Osteocyte (in vitro differentiated cells): ENCODE data around the gene LTB4R. TPM values are rescaled to one million over a fixed set of nuclear protein-coding genes. Genes with fewer than 3 reads are reported as not detected.

Experiments
- DNase-seq: peaks from one replicate; pipeline ENCODE4 v3.0.0; 2021; ENCODE audit warnings: mixed read lengths; ENCODE audit not compliant: unreplicated experiment; ENCODE audit errors: extremely low spot score
- H3K27ac Mint-ChIP-seq: one replicate; pipeline ENCODE4 v1.8.0; 2021; ENCODE audit warnings: mild to moderate bottlenecking, mixed read lengths; ENCODE audit not compliant: unreplicated experiment
- H3K27me3 Mint-ChIP-seq: one replicate; pipeline ENCODE4 v1.8.0; 2021; ENCODE audit warnings: mixed read lengths; ENCODE audit not compliant: unreplicated experiment
- H3K36me3 Mint-ChIP-seq: one replicate; pipeline ENCODE4 v1.8.0; 2021; ENCODE audit warnings: mixed read lengths; ENCODE audit not compliant: unreplicated experiment
- H3K4me1 Mint-ChIP-seq: one replicate; pipeline ENCODE4 v1.8.0; 2021; ENCODE audit warnings: mixed read lengths; ENCODE audit not compliant: unreplicated experiment
- H3K4me3 Mint-ChIP-seq: one replicate; pipeline ENCODE4 v1.8.0; 2021; ENCODE audit warnings: mild to moderate bottlenecking, moderate library complexity, mixed read lengths; ENCODE audit not compliant: unreplicated experiment
- H3K9me3 Mint-ChIP-seq: one replicate; pipeline ENCODE4 v1.8.0; 2021; ENCODE audit warnings: mixed read lengths; ENCODE audit not compliant: unreplicated experiment
- total RNA-seq: library from RNA; stranded (reverse); gene quantifications from 2 replicates; pipeline ENCODE4 v1.2.1, GENCODE V29; 2021
- TF ChIP-seq, protein P1 (sequence below): fragments of 200-600 bp; sonication (generic); IDR thresholded peaks from 2 replicates; pipeline ENCODE4 v1.5.0; 2021; ENCODE audit warnings: antibody characterized with exemption, mild to moderate bottlenecking, moderate library complexity

LTB4R gene
- total RNA-seq, 1 donor from 2014 or later: 11.3 TPM

DNA sequence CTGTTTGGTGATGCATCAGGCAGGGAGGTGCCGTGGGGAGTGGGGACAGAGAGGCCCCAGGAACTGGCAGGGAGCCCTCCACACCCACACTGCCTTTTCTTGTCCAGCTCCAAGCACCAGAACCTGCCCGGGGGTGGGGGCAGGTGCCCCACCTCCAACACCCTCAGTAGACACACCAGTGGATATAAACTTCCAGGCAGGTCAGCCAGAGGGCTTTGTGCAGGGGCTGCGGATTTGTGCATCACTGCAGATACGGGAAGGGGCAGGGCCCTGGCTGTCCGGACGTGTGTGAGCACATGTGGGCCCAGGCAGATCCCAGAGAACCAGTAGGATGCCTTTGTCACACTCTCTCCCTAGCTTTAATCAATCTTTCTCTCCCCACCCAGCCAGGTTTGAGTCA lies 47.0 kb upstream of the LTB4R start:
- no peak overlapping the region for H3K27ac Mint-ChIP-seq
- no peaks in the 10 kb centered on the region for H3K27me3 Mint-ChIP-seq
- H3K4me3 Mint-ChIP-seq: no peak overlapping the region
- no peaks in the 10 kb centered on the region for H3K9me3 Mint-ChIP-seq
- peaks cover 3% of the 10 kb centered on the region for H3K4me1 Mint-ChIP-seq
- TF ChIP-seq, protein P1, sequence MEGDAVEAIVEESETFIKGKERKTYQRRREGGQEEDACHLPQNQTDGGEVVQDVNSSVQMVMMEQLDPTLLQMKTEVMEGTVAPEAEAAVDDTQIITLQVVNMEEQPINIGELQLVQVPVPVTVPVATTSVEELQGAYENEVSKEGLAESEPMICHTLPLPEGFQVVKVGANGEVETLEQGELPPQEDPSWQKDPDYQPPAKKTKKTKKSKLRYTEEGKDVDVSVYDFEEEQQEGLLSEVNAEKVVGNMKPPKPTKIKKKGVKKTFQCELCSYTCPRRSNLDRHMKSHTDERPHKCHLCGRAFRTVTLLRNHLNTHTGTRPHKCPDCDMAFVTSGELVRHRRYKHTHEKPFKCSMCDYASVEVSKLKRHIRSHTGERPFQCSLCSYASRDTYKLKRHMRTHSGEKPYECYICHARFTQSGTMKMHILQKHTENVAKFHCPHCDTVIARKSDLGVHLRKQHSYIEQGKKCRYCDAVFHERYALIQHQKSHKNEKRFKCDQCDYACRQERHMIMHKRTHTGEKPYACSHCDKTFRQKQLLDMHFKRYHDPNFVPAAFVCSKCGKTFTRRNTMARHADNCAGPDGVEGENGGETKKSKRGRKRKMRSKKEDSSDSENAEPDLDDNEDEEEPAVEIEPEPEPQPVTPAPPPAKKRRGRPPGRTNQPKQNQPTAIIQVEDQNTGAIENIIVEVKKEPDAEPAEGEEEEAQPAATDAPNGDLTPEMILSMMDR: no peak
- DNase-seq: no peak
- peaks cover 9% of the 10 kb centered on the region for H3K36me3 Mint-ChIP-seq

DNA sequence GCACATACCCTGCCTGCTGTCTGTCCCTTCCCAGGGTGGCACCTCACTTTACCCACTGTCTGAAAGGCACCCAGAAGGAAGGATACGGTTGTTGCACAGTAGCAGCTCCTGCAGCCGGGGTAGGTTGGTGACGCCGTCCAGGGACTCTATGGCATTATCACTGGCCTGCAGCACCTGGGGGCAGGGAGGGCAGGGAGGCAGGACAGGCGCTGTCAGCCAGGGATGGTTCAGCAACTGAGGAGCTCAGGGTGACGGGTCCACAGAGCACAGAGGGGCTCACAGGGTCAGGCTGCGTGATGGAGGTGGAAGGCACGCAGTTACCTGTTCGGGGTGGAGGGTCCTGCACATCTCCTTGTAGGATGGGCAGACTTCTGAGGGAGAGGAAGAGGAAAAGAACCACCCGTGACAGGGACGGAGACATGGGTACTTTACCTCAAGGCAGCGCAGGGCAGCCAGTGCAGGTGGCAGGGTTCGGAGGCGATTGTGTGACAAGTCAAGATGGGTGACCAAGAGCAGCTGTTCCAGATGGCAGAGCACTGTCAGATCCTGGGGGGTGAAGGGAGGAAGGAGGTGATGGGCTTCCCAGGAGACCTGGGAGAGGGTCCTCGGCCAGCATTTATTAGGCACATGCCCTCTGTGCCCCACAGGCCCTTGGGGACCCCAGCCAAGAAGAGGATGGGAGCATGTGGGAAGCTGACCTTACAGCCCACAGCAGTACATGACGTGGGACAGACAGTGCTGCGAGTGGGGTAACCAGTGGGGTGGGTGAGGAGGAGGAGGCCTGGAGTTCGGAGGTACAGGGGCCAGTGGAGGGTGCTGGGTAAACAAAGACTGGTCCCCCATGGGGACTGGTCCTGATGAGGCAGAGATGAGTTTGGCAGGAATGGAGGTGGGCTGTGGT lies 44.7 kb upstream of the LTB4R start:
- DNase-seq: no peak
- Mint-ChIP-seq H3K9me3 (no peaks in the 10 kb centered on the region), H3K4me3 (no peak overlapping the region), H3K27ac (no peak overlapping the region), H3K4me1 (peaks cover 3% of the 10 kb centered on the region), H3K36me3 (peaks cover 9% of the 10 kb centered on the region), H3K27me3 (no peaks in the 10 kb centered on the region)
- TF ChIP-seq, protein P1: no peak

DNA sequence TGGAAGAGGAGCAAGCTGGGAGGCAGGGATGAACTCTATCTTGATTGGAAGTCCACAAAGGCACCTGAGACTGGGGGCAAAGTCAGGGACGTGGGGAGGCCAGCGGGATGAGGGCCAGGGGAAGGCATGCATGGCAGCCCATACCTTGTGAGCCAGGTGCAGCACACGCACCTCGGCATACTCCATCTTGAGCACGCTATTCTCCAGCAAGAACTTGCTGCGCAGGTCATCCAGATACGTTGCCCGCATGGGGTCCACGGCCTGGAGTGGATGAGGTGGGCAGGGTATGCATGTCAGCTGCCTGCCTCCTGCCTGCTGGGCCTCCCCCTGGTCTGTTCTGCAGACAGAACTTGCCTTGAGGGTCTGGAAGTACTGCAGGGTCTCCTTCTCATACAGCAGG lies 43.8 kb upstream of the LTB4R start:
- no peak overlapping the region for H3K4me3 Mint-ChIP-seq
- TF ChIP-seq, protein P1: no peak
- no peak overlapping the region for H3K27ac Mint-ChIP-seq
- H3K9me3 Mint-ChIP-seq: no peaks in the 10 kb centered on the region
- H3K4me1 Mint-ChIP-seq: peaks cover 12% of the 10 kb centered on the region
- no peaks in the 10 kb centered on the region for H3K27me3 Mint-ChIP-seq
- DNase-seq: no peak
- H3K36me3 Mint-ChIP-seq: peaks cover 9% of the 10 kb centered on the region

DNA sequence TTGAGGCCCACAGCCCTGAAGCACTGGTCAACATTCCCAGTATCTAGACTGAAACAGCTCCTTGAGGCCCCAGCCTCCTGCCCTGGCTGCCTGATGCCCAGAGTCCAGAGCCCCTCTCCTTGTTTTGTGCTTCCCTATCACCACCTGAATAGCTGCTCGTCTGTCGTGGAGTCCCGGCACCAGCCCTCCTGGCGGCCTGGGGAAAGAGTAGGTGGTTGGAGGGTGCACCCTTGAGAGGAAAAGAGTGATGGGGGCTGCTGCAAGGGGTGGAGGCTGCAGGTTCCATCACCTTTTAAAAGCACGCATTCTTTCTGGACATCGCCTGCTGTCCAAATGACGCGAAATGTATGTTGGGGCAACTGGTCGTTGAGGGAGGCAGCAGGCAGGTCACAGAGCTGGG lies 43.1 kb upstream of the LTB4R start:
- Mint-ChIP-seq H3K4me3 (no peak overlapping the region), H3K27ac (no peak overlapping the region), H3K36me3 (peaks cover 9% of the 10 kb centered on the region), H3K4me1 (peaks cover 14% of the 10 kb centered on the region), H3K27me3 (no peaks in the 10 kb centered on the region), H3K9me3 (no peaks in the 10 kb centered on the region)
- TF ChIP-seq, protein P1: no peak
- no peak for DNase-seq

DNA sequence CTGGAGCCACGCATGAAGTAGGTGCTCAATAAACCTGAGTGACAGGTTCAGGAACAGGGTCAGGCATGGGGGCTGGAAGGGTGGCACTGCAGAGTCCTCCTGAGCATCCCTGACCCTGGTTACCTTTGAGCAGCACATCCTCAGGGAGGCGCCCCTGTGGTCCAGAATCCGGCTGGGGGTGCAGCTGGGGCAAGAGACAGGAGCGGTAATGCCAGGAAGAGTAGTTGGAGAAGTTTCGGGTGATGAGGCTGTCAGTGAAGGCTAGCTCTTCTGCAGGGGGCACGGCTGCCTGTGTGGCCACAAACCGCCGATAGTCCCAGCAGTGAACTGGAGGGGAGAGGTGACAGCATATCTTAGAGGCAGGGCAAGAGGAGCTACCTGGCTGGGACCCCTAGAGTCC lies 41.9 kb upstream of the LTB4R start:
- Mint-ChIP-seq H3K4me1 (peaks cover 14% of the 10 kb centered on the region), H3K27me3 (no peaks in the 10 kb centered on the region), H3K36me3 (peaks cover 9% of the 10 kb centered on the region), H3K4me3 (no peak overlapping the region), H3K9me3 (no peaks in the 10 kb centered on the region), H3K27ac (no peak overlapping the region)
- DNase-seq: no peak
- TF ChIP-seq, protein P1: no peak
